Measurements from ENCODE around the gene NSMCE4A. TPM values are rescaled to one million over a fixed set of nuclear protein-coding genes. Genes with fewer than 3 reads are reported as not detected.

The NSMCE4A gene
- total and polyA plus RNA-seq, 2 of the 4 experiments (the other 2 are of a cell fraction): 13.4 to 33.2 TPM

- Histone ChIP-seq H3K4ac (ENCODE audit: low read depth, low read length) (no peak overlapping the region), H3K4me3 (ENCODE audit: insufficient read depth, low read depth, low read length) (no peak overlapping the region), H3K14ac (replicated peaks; ENCODE audit: low read depth, low read length) (no peak overlapping the region), H4K91ac (ENCODE audit: insufficient read depth, low read depth, low read length) (no peak overlapping the region), H3K79me1 (ENCODE audit: low read depth in 1 of 2, low read length in 2 of 2) (no peaks in the 10 kb centered on the region), H3K27ac (ENCODE audit: insufficient read depth, low read length) (no peak overlapping the region), H3K9ac (ENCODE audit: low read depth, low read length) (no peak overlapping the region), H2AK9ac (replicated peaks; ENCODE audit: low read depth, low read length, poor library complexity) (no peak overlapping the region), H2AK5ac (ENCODE audit: low read depth, low read length) (no peak overlapping the region), H2BK5ac (ENCODE audit: low read depth, low read length, poor library complexity, severe bottlenecking) (no peak overlapping the region), H3K4me1 (ENCODE audit: control insufficient read depth, insufficient read depth, low read length) (no peaks in the 10 kb centered on the region), H2AFZ (replicated peaks; ENCODE audit: low read length, poor library complexity) (no peak overlapping the region), H3K4me2 (ENCODE audit: low read depth, low read length) (no peak overlapping the region; the same call in 1 of the 2 replicates), H3K9me3 (ENCODE audit: control insufficient read depth, insufficient read depth, low read length) (no peaks in the 10 kb centered on the region; the same call in 1 of the 2 replicates), H2BK120ac (ENCODE audit: low read depth, low read length) (no peak overlapping the region), H2BK15ac (ENCODE audit: low read depth, low read length) (no peak overlapping the region), H3K36me3 (ENCODE audit: control insufficient read depth, insufficient read depth, low read length) (no peaks in the 10 kb centered on the region), H4K5ac (ENCODE audit: low read depth, low read length) (no peak overlapping the region), H4K20me1 (ENCODE audit: insufficient read depth, low read length) (no peaks in the 10 kb centered on the region), H4K8ac (ENCODE audit: low read depth in 2 of 2, low read length in 2 of 2) (no peak overlapping the region), H3K56ac (ENCODE audit: extremely low read depth, insufficient read depth, low read length) (no peak overlapping the region), H3K27me3 (ENCODE audit: control insufficient read depth, insufficient read depth, low read length) (peaks cover 9% of the 10 kb centered on the region), H3K9me1 (ENCODE audit: insufficient read depth, low read length) (no peaks in the 10 kb centered on the region), H3K18ac (ENCODE audit: low read depth, low read length) (no peak overlapping the region), H3K23ac (ENCODE audit: low read depth, low read length) (no peak overlapping the region), H2BK20ac (ENCODE audit: low read depth, low read length) (no peak overlapping the region)
- no TSS peak for BruUV-seq (replicated peaks)
- dilution Hi-C loops (cut with HindIII; ENCODE audit: low sequenced_read_pairs, unreplicated experiment): no loop called here
- ChIA-PET CTCF (no interaction called here), POLR2A (ENCODE audit: unreplicated experiment) (no interaction called here)
- TF ChIP-seq SMC3 (IDR thresholded peaks at IDR 0.05; ENCODE audit: low read depth, low read length) (no peak), MAZ (IDR thresholded peaks at IDR 0.05; ENCODE audit: borderline replicate concordance, low read depth, low read length) (no peak), RFX5 (IDR thresholded peaks at IDR 0.05; ENCODE audit: low read depth, low read length) (no peak), RCOR1 (IDR thresholded peaks at IDR 0.05; ENCODE audit: insufficient replicate concordance, low read length) (no peak), BHLHE40 (IDR thresholded peaks at IDR 0.05; ENCODE audit: low read depth, low read length) (no peak), ELK1 (IDR thresholded peaks at IDR 0.05; ENCODE audit: borderline replicate concordance, low read depth, low read length) (no peak), MXI1 (IDR thresholded peaks at IDR 0.05; ENCODE audit: borderline replicate concordance, low read depth, low read length) (no peak), MAFK (IDR thresholded peaks at IDR 0.05; ENCODE audit: low read depth, low read length) (no peak), NFE2L2 (IDR thresholded peaks at IDR 0.05; ENCODE audit: low read depth, low read length) (no peak), CEBPB (IDR thresholded peaks at IDR 0.05; ENCODE audit: low read depth, low read length) (no peak), CTCF (conservative IDR thresholded peaks at IDR 0.05; ENCODE audit: low read depth, low read length) (no peak), RAD21 (IDR thresholded peaks at IDR 0.05; ENCODE audit: low read length) (no peak), FOS (IDR thresholded peaks at IDR 0.05; ENCODE audit: low read depth, low read length) (no peak), POLR2A (IDR thresholded peaks at IDR 0.05; ENCODE audit: low read depth, low read length) (no peak), USF2 (IDR thresholded peaks at IDR 0.05; ENCODE audit: low read depth, low read length) (no peak)
- intact Hi-C loops (cut with micrococcal nuclease): no loop called here
- WGBS, 2 experiments (ENCODE audit: extremely low coverage in 2 of 2, insufficient read length in 1 of 2): 17% methylated on average over 1 of the region's 9 CpGs; no CpG with 5 or more reads in 1 of the 2 experiments
- DNase-seq (no peak), ATAC-seq (ENCODE audit: low read depth) (no peak)
- in situ Hi-C loops (cut with MboI; ENCODE audit: low sequenced_read_pairs): no loop called here
Observed at GRCh38 chr10:121990015-121990677, 15.1 kb upstream of the NSMCE4A start.

Data from IMR-90 (cell line).